GM18505 (cell line): Measurements from ENCODE around the gene CHSY3.

Experiments used
- ATAC-seq: cut with Tn5 transposase; IDR thresholded peaks from one replicate; pipeline ENCODE4 v1.9.1; 2021; ENCODE audit not compliant: unreplicated experiment
- POLR2A ChIP-seq: IDR thresholded peaks from 4 replicates; pipeline ENCODE4 v1.6.1; 2011; ENCODE audit warnings: borderline replicate concordance; ENCODE audit not compliant: insufficient read depth, insufficient read length; ENCODE audit errors: extremely low read depth

The CHSY3 gene

DNA sequence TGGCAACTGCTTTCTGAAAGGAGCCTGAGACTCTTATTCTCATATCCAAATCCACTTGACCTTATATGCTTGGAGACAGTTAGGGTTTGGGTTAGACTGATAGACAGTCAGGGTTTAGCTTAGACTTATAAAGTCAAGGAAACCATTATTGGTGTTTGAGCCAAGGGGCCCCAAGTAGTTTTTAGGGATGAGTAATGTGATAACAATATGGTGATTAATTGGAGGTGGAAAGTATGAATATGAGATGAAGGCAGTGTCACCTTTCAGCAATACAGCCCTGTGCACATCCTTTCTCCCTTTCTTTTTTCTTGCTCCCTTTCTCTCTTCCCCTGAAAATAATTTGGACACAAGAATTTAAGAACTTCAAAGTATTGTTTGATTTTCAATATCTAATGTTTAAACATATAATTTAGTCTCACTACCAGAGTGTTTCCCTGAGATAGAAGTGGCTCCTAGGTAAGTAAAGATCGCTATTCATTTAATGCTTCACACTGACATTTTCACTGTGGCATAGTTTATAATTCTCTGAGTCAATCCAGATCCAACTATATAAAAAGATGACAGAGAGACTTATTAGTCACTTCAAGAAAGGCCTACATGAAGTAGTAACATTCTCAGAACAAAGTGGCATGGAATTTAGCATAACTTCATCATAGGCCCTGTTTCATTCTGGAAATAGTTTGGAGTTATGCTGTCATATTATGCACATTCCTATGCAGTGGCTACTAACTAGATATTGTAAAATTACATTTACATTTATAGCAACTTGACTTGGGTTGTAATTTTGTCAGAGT, 200.8 kb downstream of the CHSY3 start:
- no peak for ATAC-seq
- no peak for TF ChIP-seq POLR2A

DNA sequence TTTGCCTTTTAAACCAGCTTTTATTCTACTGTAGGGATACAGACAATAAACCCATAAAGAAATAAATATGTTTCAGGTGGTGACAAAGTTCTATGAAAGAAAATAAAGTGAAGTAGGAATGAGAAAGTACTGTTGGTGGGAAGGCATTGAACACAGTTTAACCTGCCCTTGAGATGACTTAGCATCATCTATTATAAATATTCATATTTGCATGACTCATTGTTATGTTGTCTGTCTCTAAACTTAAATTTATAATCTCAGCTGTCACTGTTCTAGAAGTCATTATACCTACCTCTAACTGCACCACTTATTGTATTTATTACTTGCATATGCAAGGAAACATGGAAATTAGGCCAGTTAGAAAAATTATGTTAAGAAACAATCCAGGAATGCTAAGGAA, 202.2 kb downstream of the CHSY3 start:
- TF ChIP-seq POLR2A, result no peak
- no peak for ATAC-seq

DNA sequence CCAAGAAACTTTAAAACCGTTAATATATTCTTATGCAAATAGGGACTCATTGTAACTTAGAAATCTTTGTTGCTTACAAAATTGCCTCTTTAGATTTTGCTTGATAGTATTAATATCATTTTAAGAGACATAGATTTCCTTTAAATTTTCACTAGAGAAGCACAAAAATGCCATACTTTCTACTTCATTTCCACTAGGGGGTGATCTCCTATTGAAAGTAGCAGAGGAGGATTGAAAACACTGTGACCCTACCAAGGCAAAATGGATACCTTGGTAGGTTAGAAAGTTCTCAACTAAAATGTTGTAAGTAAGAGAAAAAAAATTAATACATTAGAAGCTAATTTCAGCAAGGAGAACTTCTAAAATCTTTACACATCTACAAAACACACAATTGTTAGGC, 204.9 kb downstream of the CHSY3 start:
- TF ChIP-seq POLR2A, result no peak
- ATAC-seq, result peak; percentile 65

DNA sequence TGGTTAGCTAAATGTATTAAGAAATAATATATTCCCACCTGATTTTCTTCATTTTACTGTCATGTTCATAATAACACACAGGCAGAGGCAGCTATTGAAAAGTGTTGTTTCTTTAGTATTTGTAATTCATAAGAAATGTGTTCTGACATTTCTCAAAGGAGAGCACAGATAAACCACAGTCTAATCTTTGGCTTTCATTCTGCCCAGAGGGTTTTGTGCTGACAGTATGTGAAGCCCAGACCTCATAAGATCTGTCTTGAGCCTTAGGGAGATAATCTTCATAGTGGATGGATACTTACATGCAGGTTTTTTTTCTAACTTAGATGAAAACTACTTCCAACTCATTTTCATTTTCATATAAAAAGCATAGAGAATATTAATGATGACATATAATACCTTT, 206.1 kb downstream of the CHSY3 start:
- ATAC-seq, result no peak

DNA sequence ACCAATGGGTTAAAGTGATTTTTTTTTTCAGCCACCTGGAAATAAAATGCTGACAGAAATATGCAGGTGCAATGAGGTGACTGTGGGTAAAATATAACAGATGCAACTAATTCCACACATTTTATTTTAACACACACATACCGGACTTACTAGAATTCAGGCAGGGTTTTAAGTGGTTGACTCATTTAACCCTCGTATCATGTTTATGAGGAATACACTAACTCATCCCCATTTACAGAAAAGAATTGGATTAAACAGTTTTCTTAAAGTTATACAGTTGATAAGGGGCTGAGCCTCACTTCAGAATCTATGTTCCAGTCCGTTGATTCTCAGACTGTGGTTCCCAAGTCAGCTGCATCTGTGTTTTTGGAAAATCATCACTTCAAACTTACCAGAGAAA, 207.5 kb downstream of the CHSY3 start:
- no peak for ATAC-seq
- TF ChIP-seq POLR2A, result no peak

More for the DNA sequence above, 206.1 kb downstream of the CHSY3 start:
- TF ChIP-seq POLR2A, result no peak

DNA sequence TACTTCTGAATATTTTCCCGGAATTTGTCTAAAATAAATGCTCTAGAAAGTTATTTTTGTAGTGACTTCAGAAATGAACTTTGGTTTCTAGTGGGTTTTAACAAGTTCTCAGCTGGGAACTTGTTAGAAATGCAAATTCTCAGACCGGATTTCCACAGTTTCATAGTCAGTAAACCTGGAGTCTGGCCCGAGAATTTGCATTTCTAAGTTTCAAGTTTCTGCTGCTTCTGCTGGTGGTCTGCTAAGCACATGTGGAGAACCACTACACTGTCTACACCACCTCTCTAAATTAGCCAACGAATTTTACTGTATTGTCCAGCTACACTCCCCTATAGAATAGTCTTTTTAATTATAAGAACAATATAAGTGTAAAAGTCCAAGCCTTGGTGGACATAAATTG, 208.0 kb downstream of the CHSY3 start:
- ATAC-seq, result peak; percentile 80
- no peak for TF ChIP-seq POLR2A

GRCh38 chr5:130115686-130116085, 211.4 kb downstream of the CHSY3 start:
- no peak for TF ChIP-seq POLR2A
- ATAC-seq, result no peak

DNA sequence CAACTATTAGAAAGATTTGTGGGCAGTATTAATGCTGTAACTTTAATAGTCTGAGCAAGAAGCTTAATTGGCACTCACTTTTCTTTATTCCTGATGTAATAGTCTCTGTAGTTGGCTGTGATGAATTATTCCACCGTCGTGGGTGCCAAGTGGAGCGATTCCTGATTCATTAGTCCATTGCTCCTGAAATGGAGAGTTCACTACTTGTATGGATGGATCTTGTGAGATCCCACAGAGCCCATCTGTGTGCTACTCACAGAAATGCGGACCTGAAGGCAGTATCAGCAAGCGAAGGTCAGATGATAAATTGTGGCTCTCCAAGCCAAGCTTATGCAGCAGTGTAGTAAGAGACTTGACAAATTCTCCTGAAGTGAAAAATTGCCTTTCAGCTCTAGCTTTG, 212.2 kb downstream of the CHSY3 start:
- TF ChIP-seq POLR2A, result no peak
- no peak for ATAC-seq

- no peak for TF ChIP-seq POLR2A
- ATAC-seq, result no peak
Observed at GRCh38 chr5:130116972-130117371, 212.7 kb downstream of the CHSY3 start.

DNA sequence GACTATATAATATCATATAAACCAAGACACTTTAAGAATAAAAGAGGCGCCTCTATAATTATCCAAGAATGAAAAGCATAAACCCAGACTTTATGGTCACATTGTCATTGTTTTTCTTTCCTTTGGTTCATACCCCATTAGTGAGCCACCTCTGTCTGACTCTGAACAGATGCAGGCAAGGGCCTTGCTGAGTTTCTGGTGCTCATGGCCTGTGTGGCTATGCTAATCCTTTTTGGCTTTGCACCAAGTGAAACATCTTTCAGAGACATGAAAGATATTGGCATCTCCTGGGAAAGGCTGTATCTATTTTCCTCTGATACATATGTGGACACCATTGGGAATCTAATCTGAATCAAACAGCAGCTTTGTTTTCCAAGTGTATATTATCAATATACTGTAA, 222.5 kb downstream of the CHSY3 start:
- ATAC-seq, result no peak
- TF ChIP-seq POLR2A, result no peak

- TF ChIP-seq POLR2A, result no peak
- no peak for ATAC-seq
Observed at GRCh38 chr5:130135506-130135905, 231.2 kb downstream of the CHSY3 start.

GRCh38 chr5:130136300-130136699, 232.0 kb downstream of the CHSY3 start:
- no peak for ATAC-seq
- no peak for TF ChIP-seq POLR2A

- no peak for TF ChIP-seq POLR2A
- no peak for ATAC-seq
Observed at GRCh38 chr5:130137681-130138080, 233.4 kb downstream of the CHSY3 start.

GRCh38 chr5:130138406-130139045, 234.3 kb downstream of the CHSY3 start:
- TF ChIP-seq POLR2A, result no peak
- no peak for ATAC-seq
